ENCODE measurements around the gene SLC66A3. TPM values are rescaled to one million over a fixed set of nuclear protein-coding genes. Genes with fewer than 3 reads are reported as not detected.

Gene SLC66A3
- total and polyA plus RNA-seq, 12 donors: 4.5 to 15.4 (median 7.3) TPM

DNA sequence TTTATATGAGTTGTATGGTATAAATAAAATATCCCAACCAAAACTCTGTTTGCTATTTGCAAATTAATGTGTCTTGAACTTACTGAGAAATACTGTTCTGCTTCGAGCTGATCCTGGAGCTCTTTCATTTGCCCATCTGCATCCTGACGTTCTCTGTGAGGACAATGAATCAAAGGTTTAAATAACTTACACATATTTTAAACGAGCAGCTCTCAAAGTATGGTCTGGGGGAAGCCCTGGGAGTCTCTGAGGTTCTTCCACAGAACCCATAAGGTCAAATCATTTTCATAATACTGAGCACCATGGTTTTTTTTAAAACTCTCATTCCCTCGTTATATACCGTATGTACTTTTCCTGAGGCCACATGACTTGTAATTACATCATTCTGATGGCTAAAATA lies 46.7 kb downstream of the SLC66A3 start:
- H3K4me1 ChIP-seq: peaks cover 0 to 23% (median 0%) of the 10 kb centered on the region in 9 donors
- no peak overlapping the region for H3K4me3 ChIP-seq
- 84 to 85% methylated on average over 5 of the region's 5 CpGs for WGBS, 2 donors
- no peaks in the 10 kb centered on the region for H3K9me3 ChIP-seq
- intact Hi-C loops (cut with DNase I): loop anchor here in 1 of 10 donors (5.0 kb wide), 1 partner anchor 70 kb away; a partner anchor contains a TSS
- H3K27ac ChIP-seq: no peak overlapping the region
- ATAC-seq (no peak), DNase-seq (no peak)
- no peaks in the 10 kb centered on the region for H3K27me3 ChIP-seq
- H3K36me3 ChIP-seq: peaks cover 0 to 99% (median 35%) of the 10 kb centered on the region in 9 donors
- TF ChIP-seq, protein P1, sequence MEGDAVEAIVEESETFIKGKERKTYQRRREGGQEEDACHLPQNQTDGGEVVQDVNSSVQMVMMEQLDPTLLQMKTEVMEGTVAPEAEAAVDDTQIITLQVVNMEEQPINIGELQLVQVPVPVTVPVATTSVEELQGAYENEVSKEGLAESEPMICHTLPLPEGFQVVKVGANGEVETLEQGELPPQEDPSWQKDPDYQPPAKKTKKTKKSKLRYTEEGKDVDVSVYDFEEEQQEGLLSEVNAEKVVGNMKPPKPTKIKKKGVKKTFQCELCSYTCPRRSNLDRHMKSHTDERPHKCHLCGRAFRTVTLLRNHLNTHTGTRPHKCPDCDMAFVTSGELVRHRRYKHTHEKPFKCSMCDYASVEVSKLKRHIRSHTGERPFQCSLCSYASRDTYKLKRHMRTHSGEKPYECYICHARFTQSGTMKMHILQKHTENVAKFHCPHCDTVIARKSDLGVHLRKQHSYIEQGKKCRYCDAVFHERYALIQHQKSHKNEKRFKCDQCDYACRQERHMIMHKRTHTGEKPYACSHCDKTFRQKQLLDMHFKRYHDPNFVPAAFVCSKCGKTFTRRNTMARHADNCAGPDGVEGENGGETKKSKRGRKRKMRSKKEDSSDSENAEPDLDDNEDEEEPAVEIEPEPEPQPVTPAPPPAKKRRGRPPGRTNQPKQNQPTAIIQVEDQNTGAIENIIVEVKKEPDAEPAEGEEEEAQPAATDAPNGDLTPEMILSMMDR (IDR thresholded peaks at IDR 0.05): no peak

DNA sequence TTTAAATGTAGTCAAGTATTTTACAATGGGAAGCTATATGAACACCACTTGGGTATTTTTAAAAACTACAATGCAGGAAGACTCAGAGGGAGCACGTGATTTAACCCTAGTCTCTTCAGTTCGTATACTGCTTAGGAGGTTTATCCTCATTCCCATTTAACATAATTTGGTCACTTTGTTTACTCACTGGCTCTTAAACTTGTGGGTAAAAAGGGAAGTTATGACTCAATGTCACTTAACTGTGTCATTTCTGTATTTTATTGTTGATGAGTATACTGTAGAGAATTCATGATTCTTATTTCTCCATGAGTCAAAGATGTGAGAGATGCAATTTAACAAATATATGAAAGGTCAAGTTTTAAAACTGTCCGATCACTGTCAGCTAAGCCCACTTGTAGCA lies 48.2 kb downstream of the SLC66A3 start:
- intact Hi-C loops (cut with DNase I): loop anchor here in 1 of 10 donors (5.0 kb wide), 1 partner anchor 71 kb away; a partner anchor contains a TSS
- Histone ChIP-seq H3K27ac (peak overlapping the region in 1 of 10 donors; percentile 60), H3K36me3 (peaks cover 0 to 99% (median 29%) of the 10 kb centered on the region in 9 donors), H3K4me1 (peaks cover 0 to 23% (median 0%) of the 10 kb centered on the region in 9 donors), H3K9me3 (no peaks in the 10 kb centered on the region), H3K4me3 (no peak overlapping the region), H3K27me3 (no peaks in the 10 kb centered on the region)
- no peak for DNase-seq
- 80 to 90% methylated on average over 3 of the region's 3 CpGs for WGBS, 2 donors
- ATAC-seq: no peak
- TF ChIP-seq, protein P1 (IDR thresholded peaks at IDR 0.05): no peak

DNA sequence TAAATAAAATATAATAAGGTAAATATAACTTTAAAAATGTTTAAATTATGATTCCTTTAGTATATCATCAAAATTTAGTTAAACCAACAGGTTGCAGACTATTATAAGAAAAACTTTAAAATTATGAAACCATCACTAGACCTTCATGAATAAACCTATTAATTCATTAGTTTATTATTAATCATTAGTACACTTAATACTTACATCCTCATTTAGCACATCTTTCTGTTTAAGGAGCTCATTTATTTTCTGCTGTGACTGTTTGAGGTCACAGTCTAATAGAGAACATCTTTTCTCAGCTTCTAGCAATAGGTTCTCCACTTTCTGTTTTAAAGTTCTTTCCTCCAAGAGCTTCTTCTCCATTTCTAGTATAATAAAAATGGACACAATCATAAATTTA lies 52.8 kb downstream of the SLC66A3 start:
- intact Hi-C loops (cut with DNase I): no loop called here
- DNase-seq (no peak), ATAC-seq (no peak)
- Histone ChIP-seq H3K27ac (no peak overlapping the region), H3K4me1 (peaks cover 0 to 23% (median 0%) of the 10 kb centered on the region in 9 donors), H3K9me3 (no peaks in the 10 kb centered on the region), H3K27me3 (no peaks in the 10 kb centered on the region), H3K36me3 (peaks cover 0 to 100% (median 8%) of the 10 kb centered on the region in 9 donors), H3K4me3 (no peak overlapping the region)
- TF ChIP-seq, protein P1 (IDR thresholded peaks at IDR 0.05): no peak

DNA sequence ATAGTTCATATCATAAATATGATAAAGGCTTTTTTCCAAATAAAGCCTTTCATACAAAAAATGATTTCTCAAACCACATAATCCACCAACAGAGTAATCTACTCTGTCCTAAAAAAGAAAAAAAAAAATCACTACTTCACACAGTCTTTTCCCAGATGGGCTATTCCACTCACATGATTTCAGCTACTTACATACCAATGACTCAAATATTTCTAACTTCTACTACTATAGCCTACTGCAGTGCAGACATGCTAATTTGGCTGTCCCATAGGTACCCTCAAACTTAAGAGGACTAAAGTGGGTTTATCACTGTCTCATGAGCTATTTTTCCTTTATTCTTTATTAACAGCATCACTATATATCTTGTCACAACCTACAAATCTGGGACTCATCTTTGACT lies 57.4 kb downstream of the SLC66A3 start:
- H3K4me1 ChIP-seq: no peaks in the 10 kb centered on the region
- intact Hi-C loops (cut with DNase I): no loop called here
- no peaks in the 10 kb centered on the region for H3K9me3 ChIP-seq
- ATAC-seq (no peak), DNase-seq (no peak)
- H3K36me3 ChIP-seq: peaks cover 0 to 100% (median 22%) of the 10 kb centered on the region in 9 donors
- no peak overlapping the region for H3K27ac ChIP-seq
- TF ChIP-seq, protein P1 (IDR thresholded peaks at IDR 0.05): no peak
- H3K4me3 ChIP-seq: no peak overlapping the region
- no peaks in the 10 kb centered on the region for H3K27me3 ChIP-seq
